HG03025 (cell line): ENCODE measurements around the gene IL3RA.
"Not testable (repeated sequence)": the region's sequence is repeated elsewhere in the genome, so short reads cannot be mapped to it uniquely, and the experiment has no call there.

Source experiments
- ATAC-seq: cut with Tn5 transposase; IDR thresholded peaks from one replicate; pipeline ENCODE4 v1.9.1; 2021; ENCODE audit warnings: mild to moderate bottlenecking, moderate library complexity; ENCODE audit not compliant: unreplicated experiment, low FRiP score

Gene IL3RA

DNA sequence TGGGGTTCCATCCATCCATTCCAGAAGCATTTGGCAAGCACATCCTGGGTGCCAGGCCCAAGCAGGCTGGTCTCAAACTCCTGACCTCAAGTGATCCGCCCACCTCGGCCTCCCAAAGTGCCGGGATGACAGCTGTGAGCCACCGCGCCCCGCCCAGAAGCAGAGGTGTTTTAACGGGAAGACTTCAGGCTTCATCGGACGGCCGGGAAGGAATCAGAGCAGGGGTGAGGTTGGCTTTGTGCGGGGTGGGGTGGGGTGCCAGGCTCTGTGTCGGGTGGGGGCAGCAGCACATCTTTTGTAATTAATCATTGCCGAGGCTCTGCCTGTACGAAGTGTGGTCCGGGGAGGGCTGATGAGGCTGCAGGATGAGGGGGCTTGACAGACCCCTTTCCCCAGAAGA lies 60.4 kb downstream of the IL3RA start:
- no peak for ATAC-seq

GRCh38 chrX:1397441-1398270 lies 61.1 kb downstream of the IL3RA start:
- no peak for ATAC-seq

DNA sequence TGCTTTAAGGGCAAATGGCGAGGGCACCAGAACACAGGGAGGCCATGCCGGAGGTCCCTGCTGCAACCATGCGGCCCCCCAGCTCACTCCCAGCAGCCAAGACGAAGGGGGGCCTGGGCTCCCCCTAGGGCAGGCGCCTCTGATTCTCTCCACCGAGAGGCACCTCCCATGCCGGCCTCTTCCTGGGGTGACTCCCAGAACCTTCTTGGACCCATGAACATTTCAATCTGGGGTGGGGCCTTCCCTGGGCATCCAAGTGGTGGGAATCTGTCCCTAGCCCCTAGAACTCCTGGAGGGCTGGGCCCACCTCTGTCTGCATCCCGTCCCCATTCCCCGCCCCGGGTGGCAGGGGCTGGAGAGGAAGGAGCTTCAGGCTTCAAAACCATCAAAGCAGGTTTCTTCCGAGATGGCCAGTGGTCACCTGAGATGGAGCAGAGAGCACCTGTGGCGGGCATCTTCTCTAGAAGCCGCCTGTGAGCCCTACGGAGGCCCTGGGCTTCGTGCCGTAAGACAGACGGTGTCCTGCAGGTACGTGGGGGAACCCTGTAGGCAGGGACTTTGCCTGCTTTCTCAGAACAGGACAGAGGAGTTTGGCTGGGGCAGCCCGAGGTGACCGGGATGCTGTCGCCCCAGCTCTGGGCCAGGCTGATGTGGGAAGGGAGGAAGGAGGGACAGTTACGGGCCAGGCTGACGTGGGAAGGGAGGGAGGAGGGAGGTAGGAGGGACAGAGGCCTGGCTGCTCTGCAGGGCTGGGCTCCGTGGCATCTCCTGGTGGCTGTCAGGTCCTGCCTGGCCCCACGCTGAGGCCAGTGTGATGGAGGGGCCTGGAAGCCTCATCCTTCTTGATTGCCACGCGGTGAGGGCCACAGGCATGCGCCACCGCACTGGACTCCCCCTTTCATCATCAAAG lies 62.1 kb downstream of the IL3RA start:
- no peak for ATAC-seq

DNA sequence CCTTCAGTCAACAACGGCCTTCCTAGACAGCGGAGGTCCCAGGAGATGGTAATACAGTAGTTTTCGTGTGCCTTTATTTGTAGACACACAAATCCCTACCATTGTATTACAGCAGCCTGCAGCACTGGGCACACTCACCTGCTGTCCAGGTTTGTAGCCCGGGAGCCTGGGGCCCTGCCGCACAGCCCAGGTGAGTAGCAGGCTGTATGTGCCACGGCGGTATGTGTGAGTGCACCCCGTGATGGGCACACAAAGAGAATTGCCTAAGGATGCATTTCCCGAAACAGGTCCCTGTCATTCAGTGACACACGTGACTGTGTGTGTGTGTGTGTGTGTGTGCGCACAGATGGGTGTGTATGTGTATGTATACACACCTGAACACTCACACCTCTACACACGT lies 63.5 kb downstream of the IL3RA start:
- ATAC-seq, result no peak

DNA sequence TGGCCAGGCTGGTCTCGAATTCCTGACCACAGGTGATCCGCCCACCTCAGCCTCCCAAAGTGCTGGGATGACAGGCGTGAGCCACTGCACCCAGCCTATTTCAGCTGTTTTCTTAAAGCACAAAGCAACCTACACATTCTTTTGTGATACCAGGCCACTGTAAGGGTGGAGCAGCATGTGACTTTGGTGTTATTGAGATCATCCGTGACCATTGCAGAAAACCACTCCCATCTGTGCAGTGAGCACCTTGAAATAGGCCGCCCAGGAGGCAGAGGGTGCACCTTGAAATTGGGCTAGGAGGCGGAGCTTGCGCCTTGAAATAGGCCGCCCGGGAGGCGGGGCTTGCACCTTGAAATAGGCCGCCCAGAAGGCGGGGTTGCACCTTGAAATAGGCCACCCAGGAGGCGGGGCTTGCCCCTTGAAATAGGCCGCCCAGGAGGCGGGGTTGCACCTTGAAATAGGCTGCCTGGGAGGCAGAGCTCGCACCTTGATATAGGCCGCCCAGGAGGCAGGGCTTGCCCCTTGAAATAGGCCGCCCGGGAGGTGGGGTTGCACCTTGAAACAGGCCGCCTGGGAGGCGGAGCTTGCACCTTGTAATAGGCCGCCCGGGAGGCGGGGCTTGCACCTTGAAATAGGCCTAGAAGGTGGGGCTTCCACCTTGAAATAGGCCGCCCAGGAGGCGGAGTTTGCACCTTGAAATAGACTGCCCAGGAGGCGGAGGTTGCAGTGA lies 64.3 kb downstream of the IL3RA start:
- no peak for ATAC-seq

GRCh38 chrX:1401611-1402430 lies 65.2 kb downstream of the IL3RA start:
- no peak for ATAC-seq

DNA sequence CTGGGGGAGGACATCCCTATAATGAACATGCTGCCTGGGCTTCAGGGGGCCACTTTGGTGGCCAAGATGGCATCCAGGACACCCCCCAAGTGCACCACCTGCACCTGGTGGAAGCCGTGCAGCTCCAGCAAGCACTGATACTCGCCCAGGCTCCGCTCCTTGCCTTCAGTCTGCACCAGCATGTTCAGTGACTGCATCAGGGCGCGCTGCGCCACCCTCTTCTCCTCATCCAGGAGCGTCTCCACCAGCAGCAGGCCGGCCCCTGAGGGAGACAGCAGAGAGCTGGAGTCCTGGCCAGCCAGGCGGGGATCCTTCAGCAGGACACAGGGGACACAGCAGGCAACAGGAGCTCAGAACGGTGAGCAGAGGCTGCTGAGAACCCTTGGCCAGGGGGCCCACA lies 66.6 kb downstream of the IL3RA start:
- ATAC-seq, result no peak

DNA sequence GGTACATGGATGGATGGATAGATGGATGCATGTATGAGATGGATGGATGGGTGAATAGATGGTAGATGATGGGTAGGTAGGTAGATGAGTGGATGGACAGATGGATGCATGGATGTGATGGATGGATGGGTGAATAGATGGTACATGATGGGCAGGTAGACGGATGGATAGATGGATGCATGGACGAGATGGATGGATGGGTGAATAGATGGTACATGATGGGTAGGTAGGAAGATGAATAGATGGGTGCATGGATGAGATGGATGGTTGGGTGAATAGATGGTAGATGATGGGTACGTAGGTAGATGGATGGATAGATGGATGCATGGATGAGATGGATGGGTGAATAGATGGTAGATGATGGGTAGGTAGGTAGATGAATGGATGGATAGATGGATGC lies 67.3 kb downstream of the IL3RA start:
- not testable (repeated sequence) for ATAC-seq

DNA sequence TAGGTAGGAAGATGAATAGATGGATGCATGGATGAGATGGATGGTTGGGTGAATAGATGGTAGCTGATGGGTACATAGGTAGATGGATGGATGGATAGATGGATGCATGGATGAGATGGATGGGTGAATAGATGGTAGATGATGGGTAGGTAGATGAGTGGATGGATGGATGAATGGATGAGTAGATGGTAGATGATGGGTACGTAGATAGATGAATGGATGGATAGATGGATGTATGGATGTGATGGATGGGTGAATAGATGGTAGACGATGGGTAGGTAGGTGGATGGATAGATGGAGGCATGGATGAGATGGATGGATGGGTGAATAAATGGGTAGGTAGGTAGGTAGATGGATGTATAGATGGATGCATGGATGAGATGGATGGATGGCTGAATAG lies 69.2 kb downstream of the IL3RA start:
- not testable (repeated sequence) for ATAC-seq

DNA sequence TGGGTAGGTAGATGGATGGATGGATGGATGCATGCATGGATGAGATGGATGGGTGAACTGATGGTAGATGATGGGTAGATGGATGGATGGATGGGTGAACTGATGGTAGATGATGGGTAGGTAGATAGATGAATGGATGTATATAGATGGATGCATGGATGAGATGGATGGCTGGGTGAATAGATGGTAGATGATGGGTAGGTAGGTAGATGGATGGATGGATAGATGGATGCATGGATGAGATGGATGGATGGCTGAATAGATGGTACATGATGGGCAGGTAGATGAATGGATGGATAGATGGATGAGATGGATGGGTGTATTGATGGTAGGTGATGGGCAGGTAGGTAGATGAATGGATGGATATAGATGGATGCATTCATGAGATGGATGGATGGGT lies 70.5 kb downstream of the IL3RA start:
- no peak for ATAC-seq

- ATAC-seq, result no peak
Observed at GRCh38 chrX:1411326-1411725, 74.7 kb downstream of the IL3RA start.

GRCh38 chrX:1412551-1413161 lies 76.1 kb downstream of the IL3RA start:
- ATAC-seq, result no peak

DNA sequence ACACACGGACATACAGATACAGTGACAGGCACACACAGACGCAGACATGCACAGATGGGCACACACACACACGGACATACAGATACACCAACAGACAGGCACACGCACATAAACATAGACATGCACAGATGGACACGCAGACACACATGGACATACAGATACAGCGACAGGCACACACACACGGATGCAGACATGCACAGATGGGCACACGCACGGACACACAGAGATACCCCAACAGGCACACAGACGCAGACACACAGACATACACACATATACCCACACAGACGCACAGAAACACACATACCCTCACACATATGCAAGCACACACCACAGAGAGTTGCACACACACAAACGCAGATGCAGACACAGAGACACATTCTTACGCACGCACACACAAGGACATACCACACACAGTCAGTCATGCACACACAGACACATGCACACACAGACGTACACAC lies 79.8 kb downstream of the IL3RA start:
- ATAC-seq, result no peak

GRCh38 chrX:1416965-1417760 lies 80.6 kb downstream of the IL3RA start:
- no peak for ATAC-seq

DNA sequence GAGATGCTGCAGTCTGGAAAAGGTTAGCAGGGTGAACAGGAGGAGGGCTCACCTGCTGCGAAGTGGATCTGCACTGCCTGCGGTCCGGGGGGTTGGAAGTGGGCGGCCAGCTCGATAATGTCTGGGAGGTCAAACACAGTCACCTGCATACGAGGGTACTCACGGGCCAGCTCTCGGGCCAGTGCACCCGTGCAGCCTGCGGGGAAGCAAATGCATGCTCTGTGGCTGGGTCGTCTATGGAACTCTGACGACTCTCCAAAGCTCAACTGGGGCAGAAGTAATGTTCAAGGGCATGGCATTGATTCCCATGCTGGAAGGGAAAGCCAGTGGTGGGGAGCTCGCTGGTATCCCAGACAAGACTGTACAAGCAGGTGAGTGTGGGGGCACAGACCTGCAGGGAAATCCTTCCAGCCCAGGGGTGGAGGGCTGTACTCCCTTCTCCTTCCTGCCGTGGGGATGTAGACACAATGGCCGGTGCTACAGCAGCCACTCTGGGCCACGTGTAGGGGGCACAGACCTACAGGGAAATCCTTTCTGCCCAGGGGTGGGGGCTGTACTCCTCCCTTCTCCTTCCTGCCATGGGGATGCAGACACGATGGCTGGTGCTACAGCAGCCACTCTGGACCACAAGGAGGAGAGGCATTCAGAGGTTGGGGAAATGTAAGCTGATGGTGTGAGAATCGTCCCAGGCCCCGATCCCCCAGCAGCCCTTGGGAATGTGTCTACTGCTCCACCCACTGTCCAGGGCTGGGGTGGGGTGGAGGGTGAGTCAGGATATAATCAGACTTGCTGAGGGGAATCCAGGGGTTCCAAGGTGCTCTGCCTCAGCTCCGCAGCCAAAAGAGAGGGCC lies 81.6 kb downstream of the IL3RA start:
- no peak for ATAC-seq

- ATAC-seq, result no peak
Observed at GRCh38 chrX:1418901-1419544, 82.4 kb downstream of the IL3RA start.

DNA sequence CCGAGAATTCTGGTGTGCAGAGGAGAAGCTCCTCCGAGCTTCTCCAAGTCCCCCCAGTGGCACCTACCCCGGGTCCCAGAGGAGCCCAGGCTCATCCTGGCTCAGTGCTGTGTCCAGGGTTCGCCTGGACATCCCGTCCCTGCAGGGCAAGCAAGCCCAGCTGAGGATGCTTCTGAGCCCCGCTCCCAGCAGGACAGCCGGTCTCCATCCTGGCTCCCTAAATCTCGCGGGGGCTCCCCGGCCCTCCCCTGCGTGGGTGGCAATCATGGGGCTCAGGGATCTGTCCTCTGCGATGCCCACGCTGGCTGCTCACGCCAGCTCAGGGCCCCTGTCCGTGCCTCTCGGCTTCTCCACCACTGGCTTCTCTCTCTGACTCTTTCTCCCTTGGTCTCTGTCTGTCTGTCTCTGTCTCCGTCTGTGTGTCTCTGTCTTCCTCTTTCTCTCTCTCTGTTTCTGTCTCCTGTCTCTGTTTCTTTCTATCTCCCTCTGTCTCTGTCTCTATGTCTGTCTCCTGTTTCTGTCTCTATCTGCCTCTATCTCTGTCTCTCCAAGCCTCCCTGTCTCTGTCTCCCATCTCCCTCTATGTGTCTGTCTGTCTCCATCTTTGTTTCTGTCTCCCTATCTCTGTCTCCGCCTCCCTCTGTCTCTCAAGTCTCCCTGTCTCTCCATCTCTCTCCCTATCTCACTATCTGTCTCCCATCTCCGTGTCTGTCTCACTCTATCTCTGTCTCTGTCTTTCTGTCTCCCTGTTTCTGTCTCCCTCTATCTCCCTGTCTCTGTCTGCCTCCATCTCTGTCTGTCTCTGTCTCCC lies 83.2 kb downstream of the IL3RA start:
- no peak for ATAC-seq
